GM12891 (cell line): ENCODE data around the gene CYB561D2.
A peak's percentile ranks its signal among the peaks of the same experiment; 100 is the strongest.

ENCODE experiments used
- DNase-seq: peaks from one replicate; pipeline ENCODE4 v3.0.0; 2011; ENCODE audit warnings: low spot score; ENCODE audit not compliant: insufficient read length
- FAIRE-seq: peaks from 2 replicates; lab custom pipeline; 2011; peaks lifted over from hg19 to GRCh38; lab: Jason Lieb, UNC
- PAX5 ChIP-seq: IDR thresholded peaks from 2 replicates; pipeline ENCODE4 v1.6.1; 2011; ENCODE audit warnings: low read length, moderate library complexity, mild to moderate bottlenecking; ENCODE audit not compliant: insufficient read depth, severe bottlenecking
- POLR2A ChIP-seq: IDR thresholded peaks from 2 replicates; pipeline ENCODE4 v1.6.1; 2011; ENCODE audit warnings: low read depth, low read length, control low read depth
- POLR2AphosphoS5 ChIP-seq: IDR thresholded peaks from 2 replicates; pipeline ENCODE4 v1.6.1; 2011; ENCODE audit warnings: low read depth, low read length, control low read depth
- POU2F2 ChIP-seq: IDR thresholded peaks from 2 replicates; pipeline ENCODE4 v1.6.1; 2011; ENCODE audit warnings: low read depth, mild to moderate bottlenecking, control low read depth, low read length, moderate library complexity
- SPI1 ChIP-seq: IDR thresholded peaks from 2 replicates; pipeline ENCODE4 v1.6.1; 2011; ENCODE audit warnings: low read depth, low read length, control low read depth
- TAF1 ChIP-seq: IDR thresholded peaks from 2 replicates; pipeline ENCODE4 v1.6.1; 2011; ENCODE audit warnings: low read depth, low read length, control low read depth

CYB561D2 gene

DNA sequence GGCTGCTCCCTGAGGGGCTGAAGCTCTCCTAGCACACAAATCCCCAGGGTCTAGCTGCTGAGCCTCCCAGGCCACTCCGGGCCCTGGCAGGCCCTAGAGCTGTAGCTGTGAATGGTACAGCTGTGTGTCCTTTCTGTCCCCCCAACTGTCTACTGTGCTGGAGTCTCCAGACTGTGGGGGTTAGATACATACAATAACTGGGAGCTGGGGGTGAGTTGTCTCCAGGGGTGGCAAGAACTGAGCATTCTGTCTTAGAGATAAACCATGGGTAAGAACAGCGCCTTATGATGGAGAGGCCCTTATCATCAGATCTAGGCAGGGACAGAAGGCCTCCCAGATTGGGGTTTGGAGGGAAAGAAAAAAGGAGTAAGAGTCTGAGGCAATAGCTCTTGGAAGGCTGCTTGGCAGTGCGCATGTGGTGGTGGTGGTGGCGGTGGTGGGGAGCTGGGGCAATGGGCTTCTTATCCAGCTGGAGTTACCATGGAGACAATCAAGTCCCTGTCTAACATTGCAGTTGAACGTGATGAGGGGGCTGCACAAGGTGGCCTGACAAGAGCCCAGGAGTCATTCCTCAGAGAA is 3.6 kb downstream of the CYB561D2 start:
- TF ChIP-seq POLR2A (no peak), POU2F2 (no peak), SPI1 (no peak), TAF1 (no peak), PAX5 (no peak), POLR2AphosphoS5 (no peak)
- DNase-seq (no peak), FAIRE-seq (no peak)

DNA sequence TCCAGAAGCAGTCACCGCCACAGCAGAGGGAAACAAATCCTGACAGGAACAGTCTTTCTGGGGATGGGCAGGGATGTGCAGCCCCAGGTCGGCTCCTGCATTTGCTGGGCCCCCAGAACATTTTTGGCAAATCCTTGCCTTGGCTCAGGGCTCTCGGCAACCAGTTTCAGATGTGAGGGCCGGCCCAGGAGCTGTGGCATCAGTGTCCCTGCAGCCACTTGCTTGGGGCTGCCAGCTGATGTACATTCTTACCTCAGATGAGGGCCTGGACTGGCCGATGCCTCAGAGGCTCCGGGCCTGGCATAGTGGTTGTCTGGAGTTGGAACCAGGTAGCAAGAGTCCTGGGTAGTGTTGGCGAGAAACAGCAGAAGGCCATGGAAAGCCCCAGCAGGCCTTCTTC is 4.2 kb downstream of the CYB561D2 start:
- no peak for FAIRE-seq
- no peak for DNase-seq
- TF ChIP-seq SPI1 = no peak
- TF ChIP-seq POU2F2 = no peak
- TF ChIP-seq PAX5 = no peak
- no peak for TF ChIP-seq TAF1
- TF ChIP-seq POLR2AphosphoS5 = no peak
- TF ChIP-seq POLR2A = no peak

DNA sequence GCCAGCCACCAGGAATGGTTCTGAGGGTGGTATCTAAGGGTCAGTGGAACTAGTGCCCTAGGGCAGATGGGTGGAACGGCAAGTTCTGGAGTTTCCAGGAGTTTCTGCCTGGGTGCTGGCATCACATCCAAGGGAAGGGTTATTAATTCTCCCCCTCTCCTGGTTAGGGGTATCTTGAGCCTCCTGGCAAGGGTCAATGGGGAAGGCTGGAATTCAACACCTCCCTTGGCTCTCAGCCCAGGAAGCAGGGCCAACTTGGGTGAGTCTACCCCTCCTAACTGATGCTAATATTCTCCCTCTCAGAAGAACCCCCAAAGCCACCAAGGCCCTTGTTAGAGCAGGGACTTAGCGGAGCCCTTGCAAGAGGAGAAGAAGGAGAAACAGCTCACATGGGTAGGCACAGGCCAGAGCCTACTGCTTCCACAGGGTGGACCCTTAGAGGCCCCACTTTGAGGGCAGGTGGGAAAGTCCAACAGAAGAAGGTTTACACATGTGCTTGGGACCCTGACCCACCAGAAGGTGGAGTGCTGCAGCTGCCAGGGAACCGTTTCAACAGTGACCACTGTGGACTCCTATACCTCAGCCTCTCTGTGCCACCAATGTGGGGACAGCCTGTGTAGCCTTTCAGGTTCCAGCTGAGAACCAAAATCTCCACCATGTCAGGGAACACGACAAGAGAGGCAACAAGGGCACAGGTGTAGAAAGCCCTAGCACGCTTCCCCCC is 5.3 kb downstream of the CYB561D2 start:
- no peak for DNase-seq
- FAIRE-seq = no peak
- TF ChIP-seq PAX5 = no peak
- TF ChIP-seq SPI1 = no peak
- TF ChIP-seq POLR2A = no peak

DNA sequence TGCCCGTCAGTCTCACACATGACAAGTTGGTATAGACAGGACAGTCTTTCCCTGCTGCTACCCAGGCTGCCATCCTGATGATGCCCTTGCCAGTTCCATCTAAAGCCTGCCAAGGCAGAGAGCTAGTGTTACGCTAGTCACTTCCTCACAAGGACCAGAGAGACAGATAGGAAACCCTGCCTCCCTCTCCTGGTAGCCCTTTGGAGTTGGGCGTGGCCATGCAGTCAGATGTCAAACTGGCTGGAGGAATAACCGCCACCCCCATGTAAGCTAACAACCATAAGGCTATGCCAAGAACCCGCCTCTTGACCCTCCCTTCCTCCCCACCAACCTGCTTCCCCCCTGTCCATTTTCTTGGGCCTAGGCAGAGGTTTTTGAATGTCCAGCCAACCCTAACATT is 5.9 kb downstream of the CYB561D2 start:
- no peak for DNase-seq
- no peak for TF ChIP-seq TAF1
- TF ChIP-seq POU2F2 = no peak
- no peak for TF ChIP-seq POLR2A
- no peak for TF ChIP-seq SPI1
- TF ChIP-seq PAX5 = no peak
- no peak for TF ChIP-seq POLR2AphosphoS5
- FAIRE-seq = no peak

DNA sequence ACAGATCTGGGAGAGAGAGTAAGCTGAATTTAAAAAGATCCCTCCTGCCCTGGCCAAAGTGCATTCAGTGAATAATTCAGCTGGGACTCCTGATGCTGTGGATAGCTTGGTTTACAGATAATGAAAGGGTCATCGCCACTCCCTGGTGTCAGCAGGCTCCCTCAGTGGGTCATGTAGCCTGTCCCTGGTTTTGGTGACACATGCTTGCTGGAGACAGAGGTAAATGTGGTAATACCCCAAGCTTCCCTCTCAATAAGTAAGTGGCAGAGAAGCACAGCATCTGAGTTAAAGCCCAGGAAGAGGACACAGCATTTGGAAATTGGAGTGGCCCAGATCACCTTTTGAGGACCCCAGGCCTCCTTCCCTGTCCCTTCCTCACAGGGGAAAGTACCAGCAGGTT is 6.8 kb downstream of the CYB561D2 start:
- FAIRE-seq (no peak), DNase-seq (no peak)
- TF ChIP-seq POLR2A = no peak
- no peak for TF ChIP-seq SPI1
- no peak for TF ChIP-seq TAF1
- TF ChIP-seq POLR2AphosphoS5 = no peak

DNA sequence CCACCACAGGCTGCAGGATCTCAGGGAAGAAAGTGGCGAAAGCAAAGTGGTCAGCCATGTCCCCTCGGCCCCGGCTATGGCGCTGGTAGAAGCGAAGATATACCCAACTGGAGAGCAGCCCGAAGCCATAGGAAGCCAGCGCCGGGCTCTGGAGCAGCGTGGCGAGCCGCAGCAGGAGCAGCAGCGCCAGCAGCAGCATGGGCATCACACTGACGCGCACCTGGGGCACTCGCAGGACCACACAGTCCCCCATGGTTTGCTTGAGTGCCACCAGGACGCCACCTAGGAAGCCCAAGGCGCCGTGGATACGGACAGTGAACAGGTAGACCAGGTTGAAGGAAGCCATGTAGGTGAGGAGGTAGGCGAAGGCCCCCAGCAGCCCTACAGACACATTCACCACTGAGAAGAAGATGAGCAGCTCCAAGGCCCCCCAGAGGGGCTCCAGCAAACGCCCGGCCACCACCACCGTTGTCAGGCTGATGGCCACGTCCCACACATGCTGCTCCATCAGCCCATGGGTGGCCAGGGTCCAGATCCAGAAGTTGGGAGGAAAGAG is 7.8 kb downstream of the CYB561D2 start:
- FAIRE-seq (no peak), DNase-seq (no peak)
- no peak for TF ChIP-seq SPI1
- TF ChIP-seq PAX5 = no peak
- TF ChIP-seq POLR2A = no peak
- TF ChIP-seq POU2F2 = no peak
- no peak for TF ChIP-seq TAF1
- no peak for TF ChIP-seq POLR2AphosphoS5

DNA sequence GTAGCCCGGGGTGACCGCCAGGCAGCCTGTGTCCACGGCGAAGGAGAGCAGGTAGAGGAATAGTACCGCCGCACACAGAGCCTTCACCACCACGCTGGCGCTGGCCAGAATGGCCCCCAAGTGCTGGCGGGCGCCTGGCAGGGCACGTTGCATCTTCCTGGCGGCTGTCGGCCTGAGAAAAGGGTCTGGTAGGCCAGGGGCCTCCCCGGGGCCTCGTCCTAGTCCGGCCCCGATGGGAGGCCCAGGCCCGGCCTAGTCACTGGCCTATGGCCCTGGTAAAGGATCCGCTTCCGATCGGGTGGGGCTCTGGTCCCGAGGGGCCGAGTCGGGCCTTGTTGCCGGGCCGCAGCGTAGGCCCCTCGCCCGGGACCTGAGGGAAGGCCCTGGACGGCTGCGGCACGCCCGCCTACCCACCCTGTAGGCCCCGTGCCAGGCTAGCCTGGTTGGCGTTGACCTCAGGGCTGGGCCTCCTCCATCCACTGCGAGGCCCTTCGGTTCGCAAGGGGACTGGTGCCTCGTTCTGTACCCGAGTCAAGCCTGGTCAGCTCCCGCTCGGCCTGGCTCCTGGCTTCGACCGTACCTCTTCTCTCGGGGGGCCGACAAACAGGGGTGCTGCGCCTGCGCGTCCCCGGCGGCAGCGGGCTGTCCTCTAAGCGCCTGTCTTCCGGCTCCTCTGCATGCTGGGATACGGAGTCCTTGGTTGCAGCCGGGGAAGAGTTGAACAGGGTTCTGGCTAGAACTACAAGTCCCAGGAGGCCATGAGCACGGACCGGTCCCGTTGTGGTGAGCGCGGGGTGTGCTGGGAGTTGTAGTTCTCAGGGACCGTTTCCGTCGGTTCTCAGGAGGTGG is 8.5 kb downstream of the CYB561D2 start, which contains the start of gene TMEM115:
TSS of gene TMEM115 (minus strand) at position 611 of the 849 bp plus-strand sequence. CDS start at position 153, 458 bp downstream.
- FAIRE-seq (peak; percentile 99), DNase-seq (peak; percentile 99)
- TF ChIP-seq POLR2A (peak; percentile 65; the same call in 1 of the 2 replicates), PAX5 (peak; percentile 64), SPI1 (no peak), POLR2AphosphoS5 (peak; percentile 75), TAF1 (no peak; the same call in 1 of the 2 replicates), POU2F2 (peak; percentile 44)

DNA sequence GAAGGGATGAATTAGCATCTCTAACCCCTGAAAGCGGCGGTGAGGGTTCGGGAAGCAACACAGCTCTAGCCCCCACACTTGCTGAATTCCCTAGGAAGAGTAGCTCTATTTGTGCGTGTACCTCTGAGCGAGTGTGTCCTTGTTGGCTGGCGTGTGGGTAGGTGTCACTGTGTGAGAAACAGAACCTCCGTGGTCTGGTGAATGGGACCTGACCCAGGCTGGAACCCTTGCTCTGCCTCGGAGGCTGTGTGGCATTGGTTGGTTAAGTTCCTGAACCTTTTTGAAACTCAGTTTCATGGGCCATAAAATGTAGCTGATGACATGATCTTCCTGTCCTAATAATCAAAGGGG is 9.1 kb downstream of the CYB561D2 start:
- FAIRE-seq (no peak), DNase-seq (no peak)
- TF ChIP-seq POLR2A (no peak), SPI1 (no peak), POU2F2 (no peak), PAX5 (no peak), POLR2AphosphoS5 (no peak), TAF1 (no peak)

DNA sequence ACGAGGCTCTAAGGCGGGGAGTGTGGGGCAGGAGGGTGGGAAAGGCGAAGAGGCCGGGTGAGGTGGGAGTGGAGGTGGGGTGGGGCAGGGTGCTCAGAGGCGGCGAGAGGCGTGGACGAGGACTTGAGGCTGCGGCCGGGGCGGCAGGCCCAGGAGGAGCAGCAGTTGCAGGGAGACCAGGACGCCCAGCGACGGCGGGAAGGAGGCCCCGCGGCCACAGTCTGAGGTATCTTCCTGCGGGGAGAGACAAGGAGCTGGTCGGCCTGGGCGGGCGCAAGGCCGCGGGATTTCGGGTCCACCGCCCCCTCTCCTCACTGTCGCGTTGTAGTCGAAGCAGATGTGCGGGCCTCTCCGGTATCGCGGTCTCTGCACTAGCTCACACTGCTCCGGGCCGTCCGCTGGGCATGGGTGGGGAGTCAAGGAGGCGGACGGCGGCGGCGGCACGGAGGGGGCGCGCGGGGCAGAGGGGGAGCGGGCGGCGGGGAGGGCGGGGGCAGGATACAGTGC is 14.0 kb downstream of the CYB561D2 start:
- FAIRE-seq = no peak
- TF ChIP-seq SPI1 = no peak
- no peak for TF ChIP-seq POU2F2
- TF ChIP-seq POLR2AphosphoS5 = no peak
- no peak for TF ChIP-seq TAF1
- no peak for TF ChIP-seq PAX5
- no peak for TF ChIP-seq POLR2A
- DNase-seq = no peak
